K562 (cell line): Measurements from ENCODE around the gene EML5. TPM values are rescaled to one million over a fixed set of nuclear protein-coding genes. Genes with fewer than 3 reads are reported as not detected.

ENCODE experiments used
- BACH1 ChIP-seq: fragments of 200-800 bp; sonication (Bioruptor generic); IDR thresholded peaks from 2 replicates; pipeline ENCODE4 v1.6.1; 2016; ENCODE audit warnings: missing genetic modification characterization, missing compliant biosample characterization
- DLX4 ChIP-seq: fragments of 250-450 bp; sonication (Bioruptor Pico); IDR thresholded peaks from 2 replicates; pipeline ENCODE4 v1.6.1; 2021; ENCODE audit warnings: mild to moderate bottlenecking
- ELF2 ChIP-seq: fragments of 250-450 bp; sonication (Bioruptor Pico); IDR thresholded peaks from 2 replicates; pipeline ENCODE4 v1.5.0; 2021; ENCODE audit warnings: mild to moderate bottlenecking
- HLTF ChIP-seq: fragments of 450-650 bp; IDR thresholded peaks from 2 replicates; pipeline ENCODE4 v1.6.1; 2016
- HOXB6 ChIP-seq: fragments of 250-450 bp; sonication (Bioruptor Pico); IDR thresholded peaks from 2 replicates; pipeline ENCODE4 v1.5.1; 2022; ENCODE audit warnings: mild to moderate bottlenecking, borderline replicate concordance
- MYNN ChIP-seq, 2 experiments: sonication (generic); formaldehyde crosslinking in 1 of 2; IDR thresholded peaks; 2 replicates each; pipeline versions ENCODE4 v1.5.0 to v1.6.1; 2016 to 2020; ENCODE audit warnings: antibody characterized with exemption in 1 of 2, missing genetic modification reagents in 1 of 2
- NCOA1 ChIP-seq: fragments of 450-650 bp; IDR thresholded peaks from 2 replicates; pipeline ENCODE4 v1.6.1; 2016; ENCODE audit warnings: low read depth
- NFIC ChIP-seq: fragments of 450-650 bp; IDR thresholded peaks from 2 replicates; pipeline ENCODE4 v1.6.1; 2017; ENCODE audit warnings: mild to moderate bottlenecking, inconsistent platforms
- POLR3A ChIP-seq: IDR thresholded peaks from 2 replicates; pipeline ENCODE4 v1.6.1; 2011; ENCODE audit warnings: borderline replicate concordance, mild to moderate bottlenecking, moderate library complexity; ENCODE audit not compliant: insufficient read length, insufficient read depth; ENCODE audit errors: extremely low read depth
- PTTG1 ChIP-seq: fragments of 450-650 bp; IDR thresholded peaks from 2 replicates; pipeline ENCODE4 v1.6.1; 2016; ENCODE audit warnings: low read depth, mild to moderate bottlenecking, missing genetic modification characterization, missing compliant biosample characterization
- RB1 ChIP-seq: fragments of 450-650 bp; IDR thresholded peaks from 2 replicates; pipeline ENCODE4 v1.6.1; 2017; ENCODE audit warnings: low read depth, mild to moderate bottlenecking
- RBFOX2 ChIP-seq: fragments of 200-400 bp; formaldehyde crosslinking; IDR thresholded peaks from 2 replicates; pipeline ENCODE4 v1.6.1; 2017; ENCODE audit warnings: low read depth, mild to moderate bottlenecking, low read length, moderate library complexity
- SAFB2 ChIP-seq: fragments of 200-400 bp; formaldehyde crosslinking; IDR thresholded peaks from 2 replicates; pipeline ENCODE4 v1.6.1; 2018; ENCODE audit warnings: borderline replicate concordance, low read length, low read depth, moderate library complexity; ENCODE audit not compliant: severe bottlenecking
- SFPQ ChIP-seq: fragments of 200-400 bp; formaldehyde crosslinking; IDR thresholded peaks from 2 replicates; pipeline ENCODE4 v1.6.1; 2017; ENCODE audit warnings: mild to moderate bottlenecking, low read depth, low read length, moderate library complexity
- TCFL5 ChIP-seq: fragments of 250-450 bp; sonication (Bioruptor Pico); conservative IDR thresholded peaks from 2 replicates; pipeline ENCODE4 v1.6.1; 2021; ENCODE audit warnings: mild to moderate bottlenecking, moderate library complexity, matching md5 sums
- ZFPM2 ChIP-seq: fragments of 250-450 bp; sonication (Bioruptor Pico); IDR thresholded peaks from 2 replicates; pipeline ENCODE4 v1.5.1; 2022; ENCODE audit warnings: mild to moderate bottlenecking
- ZNF134 ChIP-seq: fragments of 250-450 bp; sonication (Bioruptor Pico); conservative IDR thresholded peaks from 2 replicates; pipeline ENCODE4 v1.4.0; 2020
- ZNF23 ChIP-seq: fragments of 250-450 bp; sonication (Bioruptor Pico); IDR thresholded peaks from 2 replicates; pipeline ENCODE4 v1.4.0; 2020; ENCODE audit warnings: mild to moderate bottlenecking
- ZNF41 ChIP-seq: fragments of 250-450 bp; sonication (Bioruptor Pico); conservative IDR thresholded peaks from 2 replicates; pipeline ENCODE4 v1.4.0; 2020; ENCODE audit warnings: mild to moderate bottlenecking
- ZNF445 ChIP-seq: fragments of 250-450 bp; sonication (Bioruptor Pico); IDR thresholded peaks from 2 replicates; pipeline ENCODE4 v1.4.0; 2020; ENCODE audit warnings: low read depth, mild to moderate bottlenecking, moderate library complexity
- polyA plus RNA-seq, 8 experiments: library from polyadenylated mRNA; depleted of rRNA in 4 of 8; stranded (reverse) in 5 of 8; unstranded in 3 of 8; fragments of >200 nt; fragmentation: Nextera tagmentation in 2 of 8; fragmentation: Illumina TruSeq in 1 of 8; extraction: Ambion mirVana in 2 of 8; extraction: Trizol in 1 of 8; gene quantifications; 2 replicates each; pipeline versions ENCODE4 v1.2.1 to v1.2.3, GENCODE V29; 2011 to 2014; ENCODE audit warnings: inconsistent platforms in 1 of 8, missing spikeins in 1 of 8
- total RNA-seq, 7 experiments: library from RNA; depleted of rRNA in 6 of 7; stranded (reverse); fragments of >200 nt in 6 of 7; fragmentation: Illumina TruSeq in 2 of 7; extraction: Trizol in 2 of 7; gene quantifications; 2 replicates each; pipeline versions ENCODE4 v1.2.1 to v1.2.3, GENCODE V29; 2011 to 2021; ENCODE audit warnings: low replicate concordance in 1 of 7
- TF ChIP-seq, protein P1 (sequence below): fragments of 450-650 bp; IDR thresholded peaks from 2 replicates; pipeline ENCODE4 v1.6.1; 2016; ENCODE audit warnings: low read depth, mild to moderate bottlenecking, moderate library complexity
- TF ChIP-seq, protein P2 (sequence below): fragments of 450-650 bp; formaldehyde crosslinking; IDR thresholded peaks from 2 replicates; pipeline ENCODE4 v1.4.0; 2022; ENCODE audit warnings: missing genetic modification characterization

EML5 gene
- total and polyA plus RNA-seq, 9 of the 15 experiments (the other 6 are each of a cell fraction or from before 2014, with no cell fraction given): 0.06 to 0.34 (median 0.22) TPM

GRCh38 chr14:88792473-88793258, at the start of gene EML5 (continued):
- TF ChIP-seq DLX4 (CRISPR knock-in tag) (no peak), PTTG1 (tag) (no peak), MYNN (IDR thresholded peaks at IDR 0.05) (no peak), MYNN (CRISPR knock-in tag; IDR thresholded peaks at IDR 0.05) (no peak), ZNF23 (CRISPR knock-in tag) (no peak), POLR3A (no peak), ZNF445 (CRISPR knock-in tag) (no peak), SAFB2 (no peak), ELF2 (no peak), ZFPM2 (CRISPR knock-in tag) (no peak), HOXB6 (CRISPR knock-in tag) (no peak), BACH1 (tag) (no peak), ZNF134 (CRISPR knock-in tag) (no peak), TCFL5 (CRISPR knock-in tag) (no peak), RBFOX2 (peak; percentile 72), ZNF41 (no peak), RB1 (peak; percentile 75), SFPQ (no peak), NCOA1 (no peak), HLTF (no peak), NFIC (no peak)
- TF ChIP-seq, protein P1, sequence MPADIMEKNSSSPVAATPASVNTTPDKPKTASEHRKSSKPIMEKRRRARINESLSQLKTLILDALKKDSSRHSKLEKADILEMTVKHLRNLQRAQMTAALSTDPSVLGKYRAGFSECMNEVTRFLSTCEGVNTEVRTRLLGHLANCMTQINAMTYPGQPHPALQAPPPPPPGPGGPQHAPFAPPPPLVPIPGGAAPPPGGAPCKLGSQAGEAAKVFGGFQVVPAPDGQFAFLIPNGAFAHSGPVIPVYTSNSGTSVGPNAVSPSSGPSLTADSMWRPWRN: no peak
- TF ChIP-seq, protein P2, sequence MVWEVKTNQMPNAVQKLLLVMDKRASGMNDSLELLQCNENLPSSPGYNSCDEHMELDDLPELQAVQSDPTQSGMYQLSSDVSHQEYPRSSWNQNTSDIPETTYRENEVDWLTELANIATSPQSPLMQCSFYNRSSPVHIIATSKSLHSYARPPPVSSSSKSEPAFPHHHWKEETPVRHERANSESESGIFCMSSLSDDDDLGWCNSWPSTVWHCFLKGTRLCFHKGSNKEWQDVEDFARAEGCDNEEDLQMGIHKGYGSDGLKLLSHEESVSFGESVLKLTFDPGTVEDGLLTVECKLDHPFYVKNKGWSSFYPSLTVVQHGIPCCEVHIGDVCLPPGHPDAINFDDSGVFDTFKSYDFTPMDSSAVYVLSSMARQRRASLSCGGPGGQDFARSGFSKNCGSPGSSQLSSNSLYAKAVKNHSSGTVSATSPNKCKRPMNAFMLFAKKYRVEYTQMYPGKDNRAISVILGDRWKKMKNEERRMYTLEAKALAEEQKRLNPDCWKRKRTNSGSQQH (CRISPR knock-in tag): no peak
